ENCODE measurements around the gene NTS.
A peak's percentile ranks its signal among the peaks of the same experiment; 100 is the strongest.

NTS gene

DNA sequence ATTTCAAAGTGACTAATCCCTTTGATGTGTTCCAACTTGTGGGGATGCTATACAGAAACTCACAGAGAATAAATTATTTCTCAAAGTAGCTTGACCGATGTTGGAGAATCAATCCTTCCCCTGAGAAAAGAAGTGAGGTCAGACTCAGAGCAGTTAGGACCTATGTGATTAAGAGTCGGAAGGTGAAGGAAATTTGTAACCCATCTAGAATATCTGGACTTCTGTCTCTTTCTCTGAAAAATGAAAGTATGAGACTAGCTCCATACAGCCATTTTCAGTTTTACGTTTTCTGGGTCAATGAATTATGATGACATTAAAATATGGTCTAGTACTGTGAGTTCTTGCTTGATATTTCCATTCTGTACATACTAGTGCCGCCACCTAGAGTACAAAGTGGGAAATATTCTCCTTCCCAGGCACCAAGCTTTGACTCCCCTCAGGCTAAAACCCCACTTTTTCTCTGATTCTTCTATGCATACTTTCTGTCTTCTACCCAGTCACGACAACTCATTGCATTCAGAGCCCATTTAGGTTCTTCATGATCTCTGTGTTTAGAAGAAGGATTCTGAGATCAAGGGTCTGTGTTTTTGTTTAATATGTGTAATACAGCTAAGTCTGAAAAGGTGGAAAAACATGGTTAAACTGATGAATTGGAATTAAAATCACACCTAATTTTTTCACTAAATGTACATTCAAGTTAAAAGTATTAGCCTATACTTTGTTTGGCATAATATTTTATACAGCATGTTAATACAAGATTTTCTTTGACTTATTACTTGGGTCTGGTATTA lies 6.9 kb upstream of the NTS start:
- TF ChIP-seq, protein P1, sequence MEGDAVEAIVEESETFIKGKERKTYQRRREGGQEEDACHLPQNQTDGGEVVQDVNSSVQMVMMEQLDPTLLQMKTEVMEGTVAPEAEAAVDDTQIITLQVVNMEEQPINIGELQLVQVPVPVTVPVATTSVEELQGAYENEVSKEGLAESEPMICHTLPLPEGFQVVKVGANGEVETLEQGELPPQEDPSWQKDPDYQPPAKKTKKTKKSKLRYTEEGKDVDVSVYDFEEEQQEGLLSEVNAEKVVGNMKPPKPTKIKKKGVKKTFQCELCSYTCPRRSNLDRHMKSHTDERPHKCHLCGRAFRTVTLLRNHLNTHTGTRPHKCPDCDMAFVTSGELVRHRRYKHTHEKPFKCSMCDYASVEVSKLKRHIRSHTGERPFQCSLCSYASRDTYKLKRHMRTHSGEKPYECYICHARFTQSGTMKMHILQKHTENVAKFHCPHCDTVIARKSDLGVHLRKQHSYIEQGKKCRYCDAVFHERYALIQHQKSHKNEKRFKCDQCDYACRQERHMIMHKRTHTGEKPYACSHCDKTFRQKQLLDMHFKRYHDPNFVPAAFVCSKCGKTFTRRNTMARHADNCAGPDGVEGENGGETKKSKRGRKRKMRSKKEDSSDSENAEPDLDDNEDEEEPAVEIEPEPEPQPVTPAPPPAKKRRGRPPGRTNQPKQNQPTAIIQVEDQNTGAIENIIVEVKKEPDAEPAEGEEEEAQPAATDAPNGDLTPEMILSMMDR (conservative IDR thresholded peaks at IDR 0.05) = peak; percentile 90
- H3K27ac ChIP-seq = no peak overlapping the region

DNA sequence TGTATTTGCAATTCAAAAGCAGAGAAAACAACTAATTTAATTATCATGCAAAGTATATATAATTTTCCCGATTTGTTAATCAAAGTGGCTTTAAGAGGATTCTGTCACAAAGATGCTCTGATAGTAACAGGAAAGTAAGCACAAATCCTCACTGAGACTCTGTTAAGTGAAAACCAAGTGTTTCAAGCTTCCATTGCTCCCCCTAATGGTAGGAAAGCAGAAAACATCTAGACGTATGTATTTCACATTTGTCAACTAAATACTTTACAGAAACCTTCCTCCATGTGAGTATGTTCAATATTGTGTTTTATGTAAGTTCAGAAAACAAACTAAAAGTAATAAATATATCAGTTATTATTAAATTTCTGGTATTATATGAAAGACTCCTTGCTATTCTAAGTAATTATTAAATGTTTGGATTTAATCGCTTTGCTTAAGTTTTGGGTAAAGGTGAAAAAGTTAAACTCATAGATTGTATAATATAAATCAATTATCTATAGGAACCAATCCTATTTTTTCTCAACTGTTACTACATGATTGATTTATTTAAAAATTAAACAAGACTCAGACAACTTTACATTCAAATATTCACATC lies 1.5 kb upstream of the NTS start:
- H3K27ac ChIP-seq = no peak overlapping the region
- TF ChIP-seq, protein P1 (conservative IDR thresholded peaks at IDR 0.05) = peak; percentile 90

DNA sequence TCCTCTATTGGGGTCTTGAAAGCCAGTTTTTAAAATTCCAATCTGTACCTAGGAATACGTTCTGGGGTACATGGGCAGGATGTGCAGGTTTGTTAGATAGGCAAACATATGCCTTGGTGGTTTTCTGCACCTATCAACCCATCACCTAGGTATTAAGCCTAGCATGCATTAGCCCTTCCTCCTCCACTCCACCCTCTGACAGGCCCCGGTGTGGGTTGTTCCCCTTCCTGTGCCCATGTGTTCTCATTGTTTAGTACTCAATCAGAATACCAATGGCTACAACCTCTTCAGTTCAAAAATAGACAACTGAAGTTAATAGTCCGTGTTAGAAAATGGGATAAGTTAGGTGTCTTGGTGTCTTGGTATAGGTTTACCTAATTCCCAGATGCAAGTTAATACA lies 3.4 kb downstream of the NTS start:
- TF ChIP-seq, protein P1 (conservative IDR thresholded peaks at IDR 0.05) = no peak
- no peak overlapping the region for H3K27ac ChIP-seq

DNA sequence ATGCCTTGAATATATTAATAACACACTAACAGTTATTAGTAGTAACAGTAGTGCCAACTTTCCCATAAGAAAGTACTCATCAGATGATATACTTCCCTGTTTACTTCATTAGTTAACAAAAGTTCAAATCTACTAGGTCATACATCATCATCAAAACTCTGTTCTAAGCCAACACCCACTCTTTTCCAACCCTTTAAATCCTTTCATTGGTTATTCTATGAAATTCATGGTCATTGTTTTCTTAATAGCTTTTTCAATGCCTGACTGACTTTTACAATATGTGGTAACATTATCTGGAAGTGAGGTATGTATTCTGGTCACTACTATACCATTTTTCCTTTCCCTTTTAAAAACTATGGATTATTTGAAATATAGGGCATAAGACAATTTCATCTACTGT lies 9.7 kb downstream of the NTS start:
- TF ChIP-seq, protein P1 (conservative IDR thresholded peaks at IDR 0.05) = no peak

DNA sequence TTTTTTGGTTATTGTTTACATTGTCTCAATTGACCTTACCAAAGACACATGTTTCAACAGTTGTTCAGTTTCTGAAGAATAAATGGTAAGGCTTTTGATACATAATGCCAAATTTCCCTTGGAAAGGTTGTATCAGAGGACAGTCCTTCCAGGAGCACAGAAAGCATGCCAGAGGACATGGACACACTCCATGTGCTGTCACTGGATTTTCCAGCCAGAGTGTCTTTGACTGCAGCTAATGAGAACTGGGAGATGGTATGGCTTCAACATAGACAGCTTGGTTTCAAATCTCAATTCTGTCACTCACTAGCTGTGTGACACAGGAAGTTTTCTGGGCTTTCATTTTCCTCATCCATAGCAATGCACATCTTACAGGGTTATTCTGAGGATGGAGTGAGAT lies 20.6 kb downstream of the NTS start:
- TF ChIP-seq, protein P1 (conservative IDR thresholded peaks at IDR 0.05) = no peak
- H3K27ac ChIP-seq = no peak overlapping the region

More for the DNA sequence above, 9.7 kb downstream of the NTS start:
- no peak overlapping the region for H3K27ac ChIP-seq

DNA sequence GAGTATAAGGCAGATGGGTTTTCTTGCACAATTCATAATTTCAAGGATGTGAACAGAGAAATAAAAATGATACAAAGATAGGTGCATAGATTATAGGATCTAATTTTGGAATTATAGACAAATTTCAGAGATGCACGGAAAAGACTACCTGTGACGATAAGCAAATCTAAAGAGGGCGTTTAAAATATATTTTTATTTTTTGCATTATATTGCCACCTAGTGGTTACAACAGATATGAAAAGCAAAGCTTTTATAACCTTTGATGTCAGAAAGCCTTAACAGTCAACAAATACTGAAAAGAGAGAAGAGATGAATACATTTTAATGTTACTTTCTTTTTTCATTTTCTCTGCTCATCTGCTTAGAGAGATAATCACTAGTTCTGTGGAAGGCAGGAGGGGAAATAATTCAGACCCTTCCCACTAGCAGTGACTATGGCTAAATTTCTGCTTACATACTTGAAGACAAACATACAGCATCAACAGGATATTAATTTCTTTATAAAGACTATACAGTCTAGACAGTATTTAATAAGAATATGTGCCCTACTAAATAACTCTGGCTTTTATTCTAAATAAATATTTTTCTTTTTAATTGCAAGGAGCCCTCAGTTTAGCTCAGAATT lies 46.3 kb downstream of the NTS start:
- H3K27ac ChIP-seq = no peak overlapping the region
- TF ChIP-seq, protein P1 (conservative IDR thresholded peaks at IDR 0.05) = peak; percentile 73

DNA sequence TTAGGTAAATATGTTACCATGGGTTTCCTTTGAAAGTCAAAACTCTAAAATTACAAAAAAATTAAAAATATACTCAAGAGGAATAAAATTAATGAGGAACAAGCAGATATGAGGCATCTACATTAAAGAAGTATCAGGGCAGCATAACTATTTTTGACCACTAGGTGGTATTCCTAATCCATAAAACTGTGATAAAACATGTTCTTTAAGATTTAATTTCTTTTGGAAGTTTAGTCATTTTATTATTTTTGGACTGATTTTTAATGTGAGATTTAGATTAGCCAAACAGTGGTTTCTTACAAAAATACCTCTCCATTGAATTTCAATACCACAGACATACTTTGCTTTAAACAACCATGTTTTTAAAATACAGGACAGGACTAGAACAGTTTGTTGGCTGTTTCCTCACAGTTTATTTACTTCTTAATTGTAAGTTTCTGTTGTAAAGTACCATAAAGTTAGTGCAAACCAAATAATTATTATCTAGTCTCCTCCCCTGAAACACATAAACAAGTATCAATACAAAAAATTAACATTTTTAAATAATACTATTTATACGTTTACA lies 49.8 kb downstream of the NTS start:
- H3K27ac ChIP-seq = no peak overlapping the region
- TF ChIP-seq, protein P1 (conservative IDR thresholded peaks at IDR 0.05) = peak; percentile 85

Measured in VCaP (cell line).